HepG2 (cell line): ENCODE measurements around the gene RABGEF1. TPM values are rescaled to one million over a fixed set of nuclear protein-coding genes. Genes with fewer than 3 reads are reported as not detected.

Source experiments
- ATAC-seq: fragments of 200-7000 bp; cut with Tn5 transposase; 3 replicates; pipeline ENCODE4 v1.9.1; 2020; ENCODE audit warnings: mild to moderate bottlenecking, moderate library complexity
- BruUV-seq: library from RNA; stranded (reverse); fragments of 400-500 nt; replicated peaks from 2 replicates; lab custom pipeline; 2021; lab: Mats Ljungman, UMichigan
- CTCF ChIA-PET: fragments of 300-600 bp; formaldehyde crosslinking; extraction: SDS; loops from one replicate; lab custom pipeline; 2021; ENCODE audit warnings: low total read pairs, inconsistent platforms, low intra/inter-chr PET ratio; lab: Yijun Ruan, JAX
- POLR2A ChIA-PET: fragments of 350-600 bp; sonication (Branson Sonifier 250); formaldehyde crosslinking; loops from one replicate; lab custom pipeline; 2020; ENCODE audit warnings: antibody characterized with exemption, inconsistent platforms; lab: Yijun Ruan, JAX
- DNase-seq: peaks from one replicate; pipeline ENCODE4 v3.0.0-alpha.2; 2015; ENCODE audit warnings: low spot score
- FAIRE-seq: peaks from 3 replicates; lab custom pipeline; 2011; peaks lifted over from hg19 to GRCh38; lab: Jason Lieb, UNC
- H2AFZ ChIP-seq: one replicate; pipeline ENCODE4 v1.6.1; 2011; ENCODE audit warnings: low read length, inconsistent platforms
- H3K27ac ChIP-seq: fragments of 300-600 bp; 3 replicates; pipeline ENCODE4 v1.8.0; 2011; ENCODE audit warnings: mixed run types, mild to moderate bottlenecking, mixed read lengths, low read length, inconsistent platforms; ENCODE audit not compliant: insufficient read depth; ENCODE audit errors: extremely low read length
- H3K27me3 ChIP-seq, 2 experiments: fragments of 200-600 bp in 1 of 2; 2 replicates in 1 of 2; 3 replicates in 1 of 2; pipeline versions ENCODE4 v1.6.0 to v1.8.0; 2011; ENCODE audit warnings: low read length in 2 of 2, mild to moderate bottlenecking in 2 of 2, moderate library complexity in 2 of 2, inconsistent platforms in 1 of 2; ENCODE audit not compliant: insufficient read depth in 2 of 2, control insufficient read depth in 1 of 2
- H3K36me3 ChIP-seq, 2 experiments: fragments of 200-600 bp in 1 of 2; replicated peaks in 1 of 2; 2 replicates in 1 of 2; 3 replicates in 1 of 2; pipeline versions ENCODE4 v1.5.1 to v1.8.0; 2011; ENCODE audit warnings: low read length in 2 of 2, inconsistent platforms in 1 of 2; ENCODE audit not compliant: insufficient read depth in 2 of 2, control insufficient read depth in 1 of 2
- H3K4me1 ChIP-seq: 2 replicates; pipeline ENCODE4 v1.5.1; 2012; ENCODE audit warnings: low read length, inconsistent platforms; ENCODE audit not compliant: insufficient read depth
- H3K4me2 ChIP-seq: 2 replicates; pipeline ENCODE4 v1.6.0; 2011; ENCODE audit warnings: low read depth, low read length, inconsistent platforms
- H3K4me3 ChIP-seq, 3 experiments: fragments of 200-600 bp in 1 of 3; sonication (generic), shearing (Covaris generic) in 1 of 3; replicated peaks in 1 of 3; 2 replicates each; pipeline ENCODE4 v1.5.1; 2011 to 2016; ENCODE audit warnings: low read length in 3 of 3, inconsistent platforms in 2 of 3, low read depth in 2 of 3, mild to moderate bottlenecking in 2 of 3, control low read depth in 1 of 3, mixed read lengths in 1 of 3; ENCODE audit not compliant: insufficient read depth in 1 of 3
- H3K79me2 ChIP-seq: one replicate; pipeline ENCODE4 v1.6.1; 2011; ENCODE audit warnings: low read length, inconsistent platforms; ENCODE audit not compliant: insufficient read depth
- H3K9ac ChIP-seq: 2 replicates; pipeline ENCODE4 v1.6.0; 2011; ENCODE audit warnings: mild to moderate bottlenecking, low read depth, low read length, inconsistent platforms; ENCODE audit not compliant: insufficient read depth
- H3K9me3 ChIP-seq: 2 replicates; pipeline ENCODE4 v1.5.1; 2012; ENCODE audit warnings: mild to moderate bottlenecking, low read length
- H4K20me1 ChIP-seq: 2 replicates; pipeline ENCODE4 v1.6.0; 2011; ENCODE audit warnings: inconsistent platforms, mild to moderate bottlenecking, low read length, moderate library complexity; ENCODE audit not compliant: insufficient read depth
- ATF1 ChIP-seq: IDR thresholded peaks from 2 replicates; pipeline ENCODE4 v1.6.1; 2016; ENCODE audit warnings: mild to moderate bottlenecking, control low read depth
- ATF4 ChIP-seq, 2 experiments: fragments of 450-650 bp in 1 of 2; sonication (generic) in 1 of 2; formaldehyde crosslinking; IDR thresholded peaks; 2 replicates each; pipeline versions ENCODE4 v1.5.0 to v1.8.0; 2020 to 2022; ENCODE audit warnings: mild to moderate bottlenecking in 1 of 2, missing genetic modification reagents in 1 of 2
- CREB1 ChIP-seq, 2 experiments: fragments of 450-650 bp in 1 of 2; IDR thresholded peaks; 2 replicates each; pipeline ENCODE4 v1.6.1; 2016 to 2017; ENCODE audit warnings: control low read depth in 1 of 2, mild to moderate bottlenecking in 1 of 2, missing compliant biosample characterization in 1 of 2, missing genetic modification characterization in 1 of 2
- FOXO4 ChIP-seq: sonication (generic); formaldehyde crosslinking; conservative IDR thresholded peaks from 2 replicates; pipeline ENCODE4 v1.8.1; 2023; ENCODE audit warnings: missing genetic modification reagents
- FOXP1 ChIP-seq, 2 experiments: fragments of 450-650 bp in 1 of 2; IDR thresholded peaks; 2 replicates each; pipeline ENCODE4 v1.6.1; 2017 to 2018; ENCODE audit warnings: antibody characterized with exemption in 1 of 2
- HMGA1 ChIP-seq: sonication (generic); formaldehyde crosslinking; conservative IDR thresholded peaks from 2 replicates; pipeline ENCODE4 v1.4.0; 2020; ENCODE audit warnings: missing genetic modification reagents
- IKZF4 ChIP-seq: sonication (generic); formaldehyde crosslinking; IDR thresholded peaks from 2 replicates; pipeline ENCODE4 v1.5.1; 2020; ENCODE audit warnings: borderline replicate concordance, mild to moderate bottlenecking, low read depth, missing genetic modification reagents; ENCODE audit errors: not compliant biosample characterization
- KLF16 ChIP-seq, 2 experiments: sonication (generic) in 1 of 2; formaldehyde crosslinking in 1 of 2; IDR thresholded peaks; 2 replicates each; pipeline versions ENCODE4 v1.6.1 to v1.8.0; 2016 to 2023; ENCODE audit warnings: missing genetic modification reagents in 2 of 2, missing compliant biosample characterization in 1 of 2
- MLLT10 ChIP-seq: sonication (generic); formaldehyde crosslinking; IDR thresholded peaks from 2 replicates; pipeline ENCODE4 v1.4.0; 2020; ENCODE audit warnings: missing genetic modification reagents
- MXD3 ChIP-seq: IDR thresholded peaks from 2 replicates; pipeline ENCODE4 v1.6.1; 2016; ENCODE audit warnings: mild to moderate bottlenecking, missing biosample characterization, missing genetic modification reagents
- NCOA2 ChIP-seq: sonication (generic); formaldehyde crosslinking; IDR thresholded peaks from 2 replicates; pipeline ENCODE4 v1.8.0; 2022; ENCODE audit warnings: inconsistent platforms
- TBX2 ChIP-seq: sonication (generic); formaldehyde crosslinking; IDR thresholded peaks from 2 replicates; pipeline ENCODE4 v1.5.0; 2020; ENCODE audit warnings: missing genetic modification reagents, mild to moderate bottlenecking, borderline replicate concordance
- ZBTB25 ChIP-seq: IDR thresholded peaks from 2 replicates; pipeline ENCODE4 v1.6.1; 2018; ENCODE audit warnings: missing genetic modification reagents
- ZMYM3 ChIP-seq: sonication (generic); formaldehyde crosslinking; IDR thresholded peaks from 2 replicates; pipeline ENCODE4 v1.5.1; 2020; ENCODE audit warnings: mild to moderate bottlenecking, missing genetic modification reagents
- ZNF382 ChIP-seq: sonication (generic); formaldehyde crosslinking; IDR thresholded peaks from 2 replicates; pipeline ENCODE4 v1.5.0; 2020; ENCODE audit warnings: missing genetic modification reagents, mild to moderate bottlenecking, borderline replicate concordance
- ZNF468 ChIP-seq: sonication (generic); formaldehyde crosslinking; IDR thresholded peaks from 2 replicates; pipeline ENCODE4 v1.8.0; 2022; ENCODE audit warnings: mild to moderate bottlenecking, moderate library complexity, missing genetic modification reagents
- WGBS: methylation state at CpG from one replicate; pipeline ENCODE4 v1.1.6; 2017; ENCODE audit warnings: low lambda C conversion rate; 5-methylcytosine and 5-hydroxymethylcytosine counted together
- in situ Hi-C: cut with HindIII; loops from 2 replicates; pipeline ENCODE4 v1.10.0; 2017; ENCODE audit warnings: low pct_unique_long_range_greater_than_20kb; ENCODE audit not compliant: extremely low pct_ligation_motif_present
- intact Hi-C: fragments of 100-400 bp; cut with micrococcal nuclease; formaldehyde crosslinking; loops from one replicate; pipeline ENCODE4 v1.10.0; 2022; ENCODE audit not compliant: unreplicated experiment
- polyA plus RNA-seq, 8 experiments: library from polyadenylated mRNA; depleted of rRNA in 3 of 8; stranded (reverse) in 7 of 8; unstranded in 1 of 8; fragments of >200 nt; fragmentation: Illumina TruSeq in 4 of 8; extraction: Trizol in 4 of 8; gene quantifications; 2 replicates each; pipeline versions ENCODE4 v1.2.1 to v1.2.3, GENCODE V29; 2011 to 2016; ENCODE audit warnings: low read depth in 4 of 8, missing spikeins in 1 of 8, mixed read lengths in 1 of 8; ENCODE audit not compliant: insufficient read depth in 1 of 8
- total RNA-seq, 5 experiments: library from RNA; depleted of rRNA; stranded (reverse); fragments of >200 nt; fragmentation: Illumina TruSeq; extraction: Trizol; gene quantifications; 2 replicates each; pipeline ENCODE4 v1.2.3, GENCODE V29; 2016; ENCODE audit warnings: low read depth in 1 of 5

Gene RABGEF1
- total and polyA plus RNA-seq, 2 of the 13 experiments (the other 11 are each of a cell fraction or from before 2014, with no cell fraction given) = 22.7 to 35.3 TPM

GRCh38 chr7:66847879-66848790 lies 107.6 kb downstream of the RABGEF1 start:
- in situ Hi-C loops (loop anchor here (25.0 kb wide), 1 partner anchor 139 kb away; the partner anchor contains the start of genes SBDS and TYW1), intact Hi-C loops (no loop called here)
- ChIA-PET POLR2A (no interaction called here), CTCF (no interaction called here)
- H4K20me1 ChIP-seq = no peaks in the 10 kb centered on the region
- H3K4me3 ChIP-seq = no peak overlapping the region
- FAIRE-seq (no peak), DNase-seq (peak; percentile 79), ATAC-seq (no peak)
- H3K9ac ChIP-seq = 0 out of 2 replicates have a peak overlapping the region, but pooled peaks have one; percentile 22
- H3K27ac ChIP-seq = peak overlapping the region; percentile 58
- H3K27me3 ChIP-seq = no peaks in the 10 kb centered on the region
- peaks cover 28% of the 10 kb centered on the region for H3K4me1 ChIP-seq
- H3K9me3 ChIP-seq = no peaks in the 10 kb centered on the region
- BruUV-seq = no TSS peak
- whole genome bisulfite sequencing = 72% methylated on average over 9 of the region's 9 CpGs
- no peak overlapping the region for H2AFZ ChIP-seq
- H3K36me3 ChIP-seq = 0 out of 5 replicates have a peak, but pooled peaks cover 0 to 2% of the 10 kb centered on the region in 2 experiments
- 0 out of 2 replicates have a peak overlapping the region, but pooled peaks have one; percentile 18 for H3K4me2 ChIP-seq
- H3K79me2 ChIP-seq = peaks cover 11% of the 10 kb centered on the region
- TF ChIP-seq ZBTB25 (CRISPR knock-in tag) (no peak), FOXO4 (no peak), KLF16 (CRISPR knock-in tag; IDR thresholded peaks at IDR 0.05) (0 out of 4 replicates have a peak, but pooled peaks of 1 of the 2 experiments have one; percentile 51), MXD3 (CRISPR knock-in tag) (no peak), ZNF468 (CRISPR knock-in tag) (no peak), CREB1 (IDR thresholded peaks at IDR 0.05) (no peak), CREB1 (CRISPR knock-in tag; IDR thresholded peaks at IDR 0.05) (0 out of 2 replicates have a peak, but pooled peaks have one; percentile 34), ZNF382 (CRISPR knock-in tag) (no peak), NCOA2 (CRISPR knock-in tag) (peak; percentile 30; the same call in 1 of the 2 replicates), IKZF4 (no peak), ATF4 (CRISPR knock-in tag; IDR thresholded peaks at IDR 0.05) (peak in 1 of 2 experiments; percentile 61; a peak in 1 of 4 replicates), MLLT10 (CRISPR knock-in tag) (no peak), FOXP1 (IDR thresholded peaks at IDR 0.05) (no peak), FOXP1 (CRISPR knock-in tag; IDR thresholded peaks at IDR 0.05) (peak; percentile 36; the same call in 1 of the 2 replicates), HMGA1 (CRISPR knock-in tag) (no peak), ATF1 (CRISPR knock-in tag) (no peak), ZMYM3 (CRISPR knock-in tag) (no peak), TBX2 (CRISPR knock-in tag) (no peak)
